Muscle layer of duodenum (tissue), 2 donors: ENCODE measurements around the gene CST2.
"Not testable (repeated sequence)": the region's sequence is repeated elsewhere in the genome, so short reads cannot be mapped to it uniquely, and the experiment has no call there.

ENCODE experiments used
- H3K27ac ChIP-seq: one replicate; pipeline ENCODE4 v1.7.0; 2013; ENCODE audit warnings: mild to moderate bottlenecking, low read length
- H3K27me3 ChIP-seq: one replicate; pipeline ENCODE4 v1.7.0; 2013; ENCODE audit warnings: low read depth, mild to moderate bottlenecking, control low read depth, low read length
- H3K36me3 ChIP-seq, 2 donors: one replicate each; pipeline ENCODE4 v1.7.0; 2013; ENCODE audit warnings: low read length in 2 of 2, control low read depth in 1 of 2, mild to moderate bottlenecking in 1 of 2; ENCODE audit not compliant: insufficient read depth in 2 of 2, control insufficient read depth in 1 of 2
- H3K4me1 ChIP-seq, 2 donors: one replicate each; pipeline ENCODE4 v1.7.0; 2013; ENCODE audit warnings: low read length in 2 of 2, mild to moderate bottlenecking in 2 of 2, control low read depth in 1 of 2, moderate library complexity in 1 of 2; ENCODE audit not compliant: insufficient read depth in 2 of 2, control insufficient read depth in 1 of 2
- H3K4me3 ChIP-seq, 2 donors: one replicate each; pipeline ENCODE4 v1.7.0; 2013; ENCODE audit warnings: low read length in 2 of 2, low read depth in 1 of 2, mild to moderate bottlenecking in 1 of 2
- H3K9me3 ChIP-seq, 2 donors: one replicate each; pipeline ENCODE4 v1.7.0; 2013; ENCODE audit warnings: low read length in 2 of 2, control low read depth in 1 of 2, mild to moderate bottlenecking in 1 of 2; ENCODE audit not compliant: control insufficient read depth in 1 of 2
- donor health status: healthy.

Gene CST2

DNA sequence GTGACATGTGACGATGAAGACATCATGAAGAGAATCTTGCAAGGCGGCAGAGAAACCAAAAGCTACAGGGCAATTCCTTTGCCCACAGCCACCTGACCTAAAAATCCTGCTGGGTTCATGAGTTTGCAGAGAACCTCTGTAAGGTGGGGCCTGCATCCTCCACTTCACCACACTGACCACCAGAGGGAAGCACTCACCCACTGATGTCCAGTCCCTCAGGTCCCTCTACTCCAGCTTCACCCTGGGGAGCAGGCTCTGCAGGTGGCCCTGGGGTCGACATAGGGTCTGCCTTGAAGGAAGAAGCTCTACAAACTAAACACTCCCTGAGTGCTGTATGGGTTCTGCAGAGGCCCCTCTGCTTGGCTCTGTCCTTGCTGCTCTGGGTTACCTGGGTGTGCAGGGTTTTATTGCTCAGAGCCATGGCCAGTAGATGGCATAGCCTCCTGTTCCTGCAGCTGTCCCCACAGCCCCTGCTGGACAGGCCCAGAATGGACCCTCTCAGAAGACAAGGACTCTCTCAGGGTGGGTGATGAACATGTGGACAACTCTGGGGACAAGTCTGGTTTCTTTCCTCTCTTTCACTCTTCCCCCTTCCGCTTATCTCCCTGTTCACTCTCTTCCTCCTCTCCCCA is 27.2 kb downstream of the CST2 start:
- H3K27me3 ChIP-seq, H3K9me3 ChIP-seq, H3K4me1 ChIP-seq, H3K27ac ChIP-seq, H3K4me3 ChIP-seq, H3K36me3 ChIP-seq: not testable (repeated sequence)

DNA sequence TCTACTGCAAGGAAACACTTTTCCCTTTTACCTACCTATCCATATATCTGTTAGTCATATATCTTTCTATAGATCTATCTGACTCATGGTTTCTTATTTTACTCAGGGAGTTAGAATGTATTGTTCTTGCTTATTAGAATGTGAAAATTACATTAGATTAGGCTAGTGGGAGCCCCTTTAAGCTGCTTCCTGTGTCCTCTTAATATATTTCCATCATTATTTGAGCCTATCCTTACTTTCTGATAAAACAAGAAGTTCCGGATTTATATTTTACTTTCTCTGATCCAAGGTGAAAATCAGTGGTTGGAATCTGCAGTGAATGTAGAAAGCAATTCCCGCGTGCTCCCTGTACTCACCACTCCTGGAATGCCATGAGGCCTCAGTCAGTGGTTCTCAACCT is 31.0 kb downstream of the CST2 start:
- Histone ChIP-seq H3K27me3 (no peaks in the 10 kb centered on the region), H3K4me1 (no peaks in the 10 kb centered on the region), H3K36me3 (no peaks in the 10 kb centered on the region), H3K9me3 (no peaks in the 10 kb centered on the region), H3K27ac (no peak overlapping the region), H3K4me3 (no peak overlapping the region)

DNA sequence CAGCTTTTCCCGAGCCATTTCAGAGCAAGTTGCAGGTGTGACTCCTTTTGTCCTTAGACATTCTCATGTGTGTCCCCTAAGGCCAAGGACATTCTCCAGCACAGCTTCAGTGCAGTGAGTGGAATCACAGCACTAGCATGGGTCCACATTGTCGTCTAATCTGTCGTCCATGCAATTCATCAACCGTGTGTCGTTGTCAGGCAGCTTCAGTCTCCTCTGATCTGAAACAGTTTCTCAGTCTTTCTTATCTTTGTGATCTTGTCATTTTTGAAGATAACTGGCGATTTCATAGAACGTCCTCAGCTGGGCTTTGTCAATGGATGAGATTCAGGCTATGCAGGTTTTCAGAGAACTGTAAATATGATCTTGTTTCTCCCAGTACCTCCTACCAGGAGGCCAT is 31.7 kb downstream of the CST2 start:
- Histone ChIP-seq H3K27ac (no peak overlapping the region), H3K27me3 (no peaks in the 10 kb centered on the region), H3K4me3 (no peak overlapping the region), H3K4me1 (no peaks in the 10 kb centered on the region), H3K9me3 (no peaks in the 10 kb centered on the region), H3K36me3 (no peaks in the 10 kb centered on the region)

DNA sequence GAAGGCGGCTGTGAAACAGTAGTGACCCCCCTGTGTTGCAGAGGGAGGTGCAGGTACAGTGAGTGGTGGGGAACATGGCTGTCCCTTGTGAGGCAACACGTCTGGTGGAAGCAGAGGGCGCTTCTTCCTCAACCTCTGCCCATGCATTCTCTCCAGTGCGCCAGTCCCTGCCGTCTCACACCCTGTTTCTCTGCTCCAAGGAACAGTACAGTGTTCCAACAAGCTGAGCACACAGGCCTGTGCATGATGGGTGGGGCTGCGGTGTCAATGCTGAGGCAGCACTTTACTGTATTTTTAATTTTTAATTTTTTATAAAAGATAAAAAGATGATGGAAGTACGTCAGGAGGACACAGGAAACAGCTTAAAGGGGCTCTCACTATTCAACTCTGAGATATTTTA is 32.5 kb downstream of the CST2 start:
- no peaks in the 10 kb centered on the region for H3K27me3 ChIP-seq
- H3K9me3 ChIP-seq: no peaks in the 10 kb centered on the region
- H3K36me3 ChIP-seq: no peaks in the 10 kb centered on the region
- H3K4me3 ChIP-seq: no peak overlapping the region
- no peaks in the 10 kb centered on the region for H3K4me1 ChIP-seq
- no peak overlapping the region for H3K27ac ChIP-seq

DNA sequence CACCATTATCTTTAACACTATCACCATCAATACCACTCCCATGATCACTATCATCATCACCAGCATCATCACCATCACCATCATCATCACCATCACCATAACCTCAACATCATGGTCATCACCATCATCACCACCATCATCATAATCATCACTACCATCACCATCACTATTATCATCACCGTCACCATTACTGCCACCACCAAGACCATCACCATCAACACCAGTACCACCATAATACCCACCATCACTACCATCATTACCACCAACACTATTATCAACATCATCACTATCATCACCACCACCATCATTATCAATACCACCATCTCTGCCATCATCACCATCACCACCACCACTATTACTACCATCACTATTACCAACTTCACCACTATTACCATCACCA is 43.1 kb downstream of the CST2 start:
- H3K36me3 ChIP-seq: no peaks in the 10 kb centered on the region
- no peaks in the 10 kb centered on the region for H3K27me3 ChIP-seq
- no peak overlapping the region for H3K4me3 ChIP-seq
- H3K4me1 ChIP-seq: no peaks in the 10 kb centered on the region
- H3K9me3 ChIP-seq: no peaks in the 10 kb centered on the region
- H3K27ac ChIP-seq: no peak overlapping the region

DNA sequence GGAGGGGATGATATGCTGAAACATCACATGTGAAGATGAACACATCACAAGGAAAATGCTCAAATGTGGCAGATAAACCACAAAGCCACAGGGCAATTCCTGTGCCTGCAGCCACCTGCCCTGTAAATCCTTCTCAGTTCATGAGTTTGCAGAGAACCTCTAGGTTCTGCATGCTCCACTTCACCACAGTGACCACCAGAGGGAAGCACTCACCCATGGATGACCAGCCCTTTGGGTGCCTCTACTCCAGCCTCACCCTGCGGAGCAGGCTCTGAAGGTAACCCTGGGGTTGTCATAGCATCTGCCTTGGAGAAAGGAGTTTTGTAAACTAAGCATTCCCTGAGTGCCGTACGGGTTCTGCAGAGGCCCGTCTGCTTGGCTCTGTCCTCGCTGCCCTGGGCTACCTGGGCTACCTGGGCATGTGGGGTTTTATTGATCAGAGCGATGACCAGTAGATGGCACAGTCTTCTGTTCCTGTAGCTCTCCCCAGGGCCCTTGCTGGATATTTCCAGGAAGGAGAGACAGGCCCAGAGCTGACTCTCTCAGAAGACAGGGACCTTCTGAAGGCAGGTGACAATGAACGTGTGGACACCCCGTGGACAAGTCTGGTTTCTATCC is 44.1 kb downstream of the CST2 start:
- Histone ChIP-seq H3K36me3 (no peaks in the 10 kb centered on the region), H3K9me3 (no peaks in the 10 kb centered on the region), H3K27ac (no peak overlapping the region), H3K27me3 (no peaks in the 10 kb centered on the region), H3K4me1 (no peaks in the 10 kb centered on the region), H3K4me3 (no peak overlapping the region)

DNA sequence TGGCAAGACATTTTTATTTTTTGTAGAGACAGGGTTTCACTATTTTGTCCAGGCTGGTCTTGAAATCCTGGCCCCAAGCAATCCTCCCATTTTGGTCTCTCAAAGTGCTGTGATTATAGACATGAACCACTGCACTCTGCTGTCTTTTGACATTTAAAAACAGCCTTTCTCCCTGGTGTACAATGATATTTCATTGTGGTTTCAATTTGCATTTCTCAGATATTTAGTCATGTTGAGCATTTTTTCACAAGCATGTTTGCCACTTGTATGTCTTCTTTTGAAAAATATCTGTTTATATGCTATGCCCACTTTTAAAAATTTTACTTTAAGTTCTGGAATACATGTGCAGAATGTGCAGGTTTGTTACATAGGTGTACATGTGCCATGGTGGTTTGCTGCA is 47.9 kb downstream of the CST2 start:
- H3K4me1 ChIP-seq, H3K4me3 ChIP-seq, H3K9me3 ChIP-seq, H3K27ac ChIP-seq, H3K36me3 ChIP-seq, H3K27me3 ChIP-seq: not testable (repeated sequence)

DNA sequence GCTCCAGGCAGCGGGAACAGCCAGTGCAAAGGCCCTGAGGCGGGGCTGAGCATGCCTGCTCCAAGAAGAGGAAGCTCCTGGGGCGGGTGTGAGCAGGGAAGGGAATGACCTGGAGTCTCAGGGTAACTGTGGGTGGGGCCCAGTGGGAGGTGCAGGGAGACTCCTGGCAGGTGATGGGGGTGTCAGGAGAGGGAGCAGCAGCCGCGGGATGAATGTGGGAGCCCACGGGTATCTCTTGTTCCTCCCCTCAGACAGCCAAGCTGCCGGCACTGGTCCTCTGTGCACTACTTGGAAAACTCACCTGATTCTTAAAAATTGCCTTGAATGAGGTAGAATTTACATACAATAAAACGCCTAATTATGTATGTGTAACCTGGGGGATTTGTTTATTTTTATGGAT is 49.1 kb downstream of the CST2 start:
- not testable (repeated sequence) for H3K4me3 ChIP-seq, H3K27ac ChIP-seq, H3K27me3 ChIP-seq, H3K4me1 ChIP-seq, H3K9me3 ChIP-seq, H3K36me3 ChIP-seq

DNA sequence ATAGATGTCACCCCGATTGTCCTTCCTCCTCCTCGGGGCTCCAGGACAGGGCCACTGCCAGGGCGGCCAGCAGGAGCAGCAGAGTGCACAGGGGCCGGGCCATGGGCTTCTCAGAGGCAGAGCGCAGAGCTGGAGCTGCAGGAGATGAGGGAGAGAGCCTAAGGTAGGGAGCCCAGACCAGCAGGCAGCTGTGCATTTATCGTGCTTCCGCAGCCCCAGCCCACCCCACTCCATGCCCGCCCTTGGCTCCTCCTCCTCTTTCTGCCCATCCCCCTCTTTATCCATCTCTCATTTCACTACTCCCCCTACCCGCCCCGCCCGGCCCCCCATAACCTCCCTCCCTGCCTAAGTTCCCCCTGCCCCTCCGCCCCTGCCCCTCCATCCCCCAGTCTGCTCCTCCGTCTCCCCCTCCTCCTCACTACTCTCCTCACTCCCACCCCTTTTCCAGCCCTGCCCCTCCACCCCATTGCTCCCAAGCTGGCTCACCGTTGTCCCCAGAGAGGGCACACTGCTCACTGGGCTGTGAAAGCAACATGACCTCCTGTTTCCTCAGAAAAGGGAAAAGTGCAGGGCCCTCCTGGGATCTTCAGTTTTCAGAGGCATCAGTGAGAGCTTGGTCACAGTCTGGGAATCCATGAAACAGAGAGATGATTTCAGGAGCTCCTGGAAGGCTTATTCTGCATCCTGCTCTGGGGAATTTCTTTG is 50.3 kb downstream of the CST2 start:
- Histone ChIP-seq H3K4me1 (no peaks in the 10 kb centered on the region), H3K27ac (no peak overlapping the region), H3K4me3 (no peak overlapping the region), H3K36me3 (no peaks in the 10 kb centered on the region), H3K27me3 (no peaks in the 10 kb centered on the region), H3K9me3 (no peaks in the 10 kb centered on the region)

DNA sequence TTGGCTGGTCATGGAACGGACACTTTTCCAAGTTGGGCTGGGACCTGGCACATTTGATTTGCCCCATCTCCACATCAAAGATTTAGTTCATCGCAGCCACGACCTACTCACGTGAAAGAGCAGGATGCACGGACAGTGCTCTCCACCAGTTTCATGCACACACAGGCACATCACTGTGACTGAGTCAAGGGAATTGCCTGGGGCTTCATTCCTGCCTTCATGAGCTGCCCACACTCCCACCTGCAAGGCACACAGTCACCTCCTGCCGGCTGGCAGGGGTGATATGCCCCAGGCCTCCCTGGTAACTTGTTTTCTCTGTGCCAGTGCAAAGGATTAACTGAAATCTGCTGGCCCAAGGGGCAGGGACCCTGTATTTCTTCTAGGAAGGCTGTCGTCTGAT is 52.4 kb downstream of the CST2 start:
- no peaks in the 10 kb centered on the region for H3K9me3 ChIP-seq
- no peaks in the 10 kb centered on the region for H3K36me3 ChIP-seq
- no peak overlapping the region for H3K27ac ChIP-seq
- no peaks in the 10 kb centered on the region for H3K27me3 ChIP-seq
- H3K4me3 ChIP-seq: no peak overlapping the region
- no peaks in the 10 kb centered on the region for H3K4me1 ChIP-seq
